Fibroblast of skin of left quadriceps (primary cell): ENCODE measurements around the gene RHO.

Experiments used
- DNase-seq, 2 experiments: peaks; one replicate each; pipeline ENCODE4 v3.0.0-alpha.2; 2013; ENCODE audit warnings: low read depth in 2 of 2

RHO gene

DNA sequence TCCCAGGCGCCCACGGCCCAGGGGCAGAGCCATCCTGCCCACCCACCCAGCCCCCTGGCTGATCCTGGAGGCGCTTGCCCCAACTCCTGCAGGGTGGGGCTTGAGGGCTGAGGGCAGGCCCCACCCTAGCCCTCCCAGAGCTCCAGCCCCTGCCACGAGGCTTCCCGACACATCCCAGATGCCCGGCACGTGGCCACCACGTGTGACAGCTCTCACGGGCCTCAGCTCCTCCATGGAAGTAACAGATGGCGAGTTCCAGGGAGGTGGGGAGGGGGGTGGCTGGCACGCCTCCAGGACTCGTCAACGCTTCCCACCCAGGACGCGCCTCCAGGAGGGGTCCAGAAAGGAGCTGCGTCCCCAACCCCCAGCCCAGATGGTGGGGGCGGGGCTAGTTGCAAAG is 48.9 kb downstream of the RHO start:
- DNase-seq = peak in 1 of 2 experiments; percentile 38

DNA sequence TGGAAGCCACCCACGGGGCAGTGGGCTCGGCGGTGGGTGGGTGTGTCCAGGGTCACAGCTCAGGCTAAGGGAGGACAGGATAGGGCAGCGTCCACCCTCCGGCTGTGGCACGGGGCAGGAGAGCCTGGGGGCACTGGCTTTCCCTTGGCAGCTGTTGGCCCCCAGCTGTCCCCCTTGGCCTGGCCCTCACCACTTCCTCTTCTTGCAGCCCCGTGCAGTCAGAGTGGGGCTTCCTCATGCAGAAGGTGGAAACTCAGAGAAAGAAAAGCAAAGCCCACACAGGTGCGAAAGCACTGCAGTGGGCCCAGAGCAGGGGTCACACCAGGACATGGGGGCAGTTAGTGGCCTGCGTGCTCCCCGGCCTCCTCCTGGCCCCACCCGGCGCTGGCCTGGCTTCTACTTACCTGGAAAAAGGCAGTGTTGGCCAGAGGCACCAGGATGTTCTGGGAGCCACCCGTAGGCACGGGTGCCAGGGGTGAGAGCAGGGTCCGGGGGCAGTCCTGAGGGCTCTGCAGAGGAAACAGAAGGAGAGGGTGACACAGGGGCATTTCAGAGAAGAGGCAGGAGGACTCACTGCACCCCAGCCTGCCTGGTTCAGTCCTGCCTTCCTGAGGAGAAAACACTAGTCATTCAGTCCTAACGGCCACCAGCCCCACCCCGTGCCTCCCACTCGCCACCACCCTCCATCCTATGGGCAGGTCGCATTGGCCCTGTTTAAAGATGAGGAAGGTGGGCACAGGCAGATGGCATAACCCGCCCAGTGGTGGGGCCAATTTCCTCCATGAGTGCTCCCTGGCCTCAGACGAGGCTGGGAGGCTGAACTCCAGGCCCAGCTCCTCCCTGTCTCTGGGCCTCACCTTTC is 49.7 kb downstream of the RHO start:
- no peak for DNase-seq

DNA sequence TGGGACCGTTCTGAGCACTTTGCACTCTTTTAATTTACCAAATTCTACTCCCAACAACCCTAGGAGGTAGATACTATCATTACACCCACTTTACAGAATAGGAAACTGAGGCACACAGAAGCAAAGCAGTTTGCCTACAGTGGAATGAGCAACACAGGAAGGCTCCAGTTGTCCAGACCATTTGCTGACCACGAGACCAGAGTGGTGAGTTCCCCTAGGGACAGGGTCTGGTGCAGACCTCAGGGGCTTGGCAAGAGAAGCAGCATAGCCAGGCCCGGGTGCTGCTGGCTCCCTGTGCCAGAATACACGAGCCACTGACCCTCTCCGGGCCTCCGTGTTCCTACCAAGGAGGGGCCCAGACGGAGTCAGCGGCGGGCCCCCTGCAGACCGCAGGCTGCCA is 51.6 kb downstream of the RHO start:
- DNase-seq = no peak

DNA sequence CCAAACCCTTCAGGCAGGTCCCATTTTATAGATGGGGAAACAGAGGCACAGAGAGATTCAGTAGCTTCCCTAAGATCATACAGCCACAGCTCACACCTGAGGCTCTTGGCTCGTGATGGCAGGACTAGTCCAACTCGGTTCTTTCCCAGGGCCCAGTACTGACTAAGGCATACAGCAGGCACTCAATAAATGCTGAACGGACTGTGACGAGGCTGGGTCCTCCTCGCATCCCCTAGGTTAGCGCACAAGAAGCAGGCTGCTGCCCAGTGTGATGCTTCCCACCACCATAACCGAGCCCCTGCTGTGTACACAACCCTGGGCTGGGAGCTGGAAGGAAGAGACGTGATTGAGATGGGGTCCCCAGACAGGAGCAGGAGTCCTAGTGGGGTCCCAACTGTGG is 53.2 kb downstream of the RHO start:
- DNase-seq = no peak

DNA sequence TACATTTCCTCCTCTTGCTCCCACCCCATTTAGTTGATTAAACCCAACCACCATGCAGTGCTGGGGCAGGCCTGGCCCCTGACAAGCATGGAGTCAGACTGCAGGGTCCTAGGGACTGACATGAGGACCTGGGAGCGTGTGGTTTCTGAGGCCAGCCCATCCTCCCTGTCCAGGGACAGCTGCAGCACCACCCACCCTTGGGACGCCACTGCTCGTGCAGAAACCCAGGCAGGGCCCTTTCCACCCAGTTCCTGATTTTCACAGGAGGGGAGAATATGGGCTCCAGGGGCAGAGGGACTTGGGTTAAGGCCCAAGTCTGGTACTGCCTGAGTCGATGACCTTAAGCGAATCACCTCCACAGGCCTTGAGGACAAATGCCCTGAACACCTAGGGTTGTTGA is 54.4 kb downstream of the RHO start:
- DNase-seq = no peak

GRCh38 chr3:129583289-129583688 is 54.9 kb downstream of the RHO start:
- no peak for DNase-seq

GRCh38 chr3:129584631-129585030 is 56.2 kb downstream of the RHO start:
- no peak for DNase-seq
